ENCODE results near the gene ZNF792.
"Not testable (repeated sequence)": the region's sequence is repeated elsewhere in the genome, so short reads cannot be mapped to it uniquely, and the experiment has no call there.

ZNF792 gene

DNA sequence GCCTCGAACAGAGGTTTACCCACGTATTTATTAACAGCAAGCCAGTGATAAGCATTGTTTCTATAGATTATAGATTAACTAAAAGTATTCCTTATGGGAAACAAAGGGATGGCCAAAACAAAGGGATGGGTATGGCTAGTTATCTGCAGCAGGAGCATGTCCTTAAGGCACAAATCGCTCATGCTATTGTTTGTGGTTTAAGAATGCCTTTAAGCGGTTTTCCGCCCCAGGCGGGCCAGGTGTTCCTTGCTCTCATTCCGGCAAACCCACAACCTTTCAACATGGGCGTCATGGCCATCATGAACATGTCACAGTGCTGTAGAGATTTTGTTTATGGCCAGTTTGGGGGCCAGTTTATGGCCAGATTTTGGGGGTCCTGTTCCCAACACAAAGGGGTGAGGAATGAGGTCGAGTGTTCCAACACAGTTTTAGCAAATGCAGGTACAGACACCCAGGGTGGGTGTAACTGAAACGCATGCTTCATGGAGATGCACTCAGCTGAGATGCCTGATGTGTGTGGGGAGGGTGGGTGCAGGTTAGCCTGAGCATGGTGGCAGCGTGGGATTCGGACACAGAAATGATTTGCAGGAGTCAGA, 6.3 kb upstream of the ZNF792 start:
- not testable (repeated sequence) for DNase-seq

DNA sequence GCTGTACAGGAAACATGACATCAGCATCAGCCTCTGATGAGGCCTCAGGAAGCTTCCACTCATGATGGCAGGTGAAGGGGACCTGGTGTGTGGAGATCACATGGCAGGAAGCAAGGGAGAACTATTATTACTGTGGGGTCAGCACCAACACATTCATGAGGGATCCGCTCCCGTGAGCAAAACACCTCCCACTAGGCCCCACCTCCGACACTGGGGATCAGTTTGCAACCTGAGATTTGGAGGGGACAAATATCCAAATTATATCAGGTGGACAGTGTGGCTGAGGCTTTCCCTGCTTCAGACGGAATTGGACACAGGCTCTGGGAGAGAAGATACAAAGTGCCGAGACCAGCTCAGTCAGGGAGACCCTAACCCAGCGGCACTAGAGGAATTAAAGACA, 5.7 kb upstream of the ZNF792 start:
- DNase-seq = no peak

DNA sequence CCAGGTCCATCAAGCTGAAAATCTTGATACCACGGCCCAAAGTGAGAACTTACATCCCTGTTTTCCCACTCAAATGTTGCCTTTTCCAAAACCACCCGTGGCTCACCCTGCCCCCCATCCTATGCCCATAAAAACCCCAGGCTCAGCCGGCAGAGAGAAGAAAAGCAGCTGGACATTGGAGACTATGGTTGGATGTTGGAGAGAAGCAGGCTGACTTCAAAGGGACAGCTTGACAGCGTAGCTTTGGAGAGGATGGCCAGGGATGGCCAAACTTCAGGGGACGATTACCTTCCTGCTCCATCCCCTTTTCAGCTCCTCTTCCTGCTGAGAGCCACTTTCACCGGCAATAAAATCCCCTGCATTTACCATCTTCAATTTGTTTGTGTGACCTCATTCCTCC, 3.5 kb upstream of the ZNF792 start:
- DNase-seq = no peak

DNA sequence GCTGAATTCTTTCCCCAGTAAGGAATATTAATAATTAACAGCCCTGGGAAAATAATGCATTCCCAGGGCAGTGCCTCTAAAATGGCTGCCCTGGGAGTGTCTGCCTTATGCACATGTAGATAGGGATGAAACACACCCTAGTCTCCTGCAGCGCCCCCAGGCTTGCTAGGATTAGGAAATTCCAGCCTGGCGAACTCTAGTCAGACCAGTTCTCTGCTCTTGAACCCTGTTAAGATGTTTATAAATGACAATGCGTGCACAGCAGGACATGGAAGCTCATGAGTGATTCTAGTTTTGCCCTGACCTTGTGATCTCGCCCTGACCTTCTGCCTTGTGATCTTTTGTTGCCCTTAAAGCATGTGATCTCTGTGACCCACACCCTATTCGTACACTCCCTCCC, 1.5 kb upstream of the ZNF792 start:
- DNase-seq = not testable (repeated sequence)

DNA sequence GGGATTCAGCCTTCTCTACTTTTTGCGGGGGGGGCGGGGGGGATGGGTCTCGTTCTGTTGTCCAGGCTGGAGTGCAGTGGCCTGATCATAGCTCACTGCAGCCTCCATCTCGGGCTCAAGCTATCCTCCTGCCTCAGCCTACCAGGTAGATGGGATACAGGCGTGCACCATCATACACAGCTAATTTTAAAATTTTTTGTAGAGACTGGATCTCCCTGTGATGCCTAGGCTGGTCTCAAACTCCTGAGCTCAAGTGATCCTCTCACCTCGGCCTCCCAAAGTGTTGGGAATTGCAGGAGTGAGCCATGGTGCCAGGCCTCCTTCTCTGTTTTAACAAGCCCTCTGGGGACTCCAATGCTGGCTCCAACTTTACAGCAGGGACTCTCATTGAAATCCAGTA, 569 bp upstream of the ZNF792 start:
- DNase-seq = no peak

DNA sequence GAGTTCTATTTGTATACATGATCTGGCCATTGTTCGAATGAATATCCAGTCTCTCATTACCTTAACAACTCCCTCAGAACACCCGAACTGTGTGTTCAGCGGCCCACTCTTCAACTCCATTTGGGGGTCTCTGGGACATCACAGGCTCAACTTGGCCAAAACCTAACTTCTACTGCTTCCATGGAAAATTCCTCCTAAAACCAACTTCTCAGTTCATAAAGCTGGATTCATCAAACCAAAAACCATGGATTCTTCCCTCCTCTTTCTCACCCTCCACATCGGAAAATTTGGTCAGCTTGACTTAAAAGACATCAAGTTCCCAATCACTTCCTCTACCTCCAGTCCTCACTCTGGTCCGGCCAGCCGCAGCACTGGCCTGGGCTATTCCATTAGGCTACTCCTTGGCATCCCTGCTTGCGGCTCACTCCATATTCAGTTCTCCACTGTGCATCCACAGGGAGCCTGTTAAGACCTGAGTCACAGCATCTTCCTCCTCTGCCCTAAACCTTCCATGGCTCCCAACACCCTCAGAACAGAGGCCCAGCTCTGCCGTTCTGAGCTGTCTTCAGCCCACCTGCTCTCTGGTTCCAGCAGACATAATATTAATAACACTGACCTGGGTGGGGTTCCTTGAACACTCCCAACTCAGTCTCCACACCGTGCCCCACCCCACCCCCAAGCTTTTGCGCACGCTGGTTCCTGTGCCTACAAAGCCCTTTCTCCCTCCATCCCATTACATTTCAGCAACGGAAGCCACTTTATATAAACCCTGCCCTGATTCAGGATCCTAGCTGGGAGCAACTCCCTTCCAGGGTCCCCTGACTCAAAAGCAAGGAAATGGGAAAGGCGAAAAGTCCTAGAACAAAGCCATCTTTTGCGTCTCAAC, 1.1 kb downstream of the ZNF792 start:
- DNase-seq = peak in 2 of 14 donors; percentile 6 to 27

DNA sequence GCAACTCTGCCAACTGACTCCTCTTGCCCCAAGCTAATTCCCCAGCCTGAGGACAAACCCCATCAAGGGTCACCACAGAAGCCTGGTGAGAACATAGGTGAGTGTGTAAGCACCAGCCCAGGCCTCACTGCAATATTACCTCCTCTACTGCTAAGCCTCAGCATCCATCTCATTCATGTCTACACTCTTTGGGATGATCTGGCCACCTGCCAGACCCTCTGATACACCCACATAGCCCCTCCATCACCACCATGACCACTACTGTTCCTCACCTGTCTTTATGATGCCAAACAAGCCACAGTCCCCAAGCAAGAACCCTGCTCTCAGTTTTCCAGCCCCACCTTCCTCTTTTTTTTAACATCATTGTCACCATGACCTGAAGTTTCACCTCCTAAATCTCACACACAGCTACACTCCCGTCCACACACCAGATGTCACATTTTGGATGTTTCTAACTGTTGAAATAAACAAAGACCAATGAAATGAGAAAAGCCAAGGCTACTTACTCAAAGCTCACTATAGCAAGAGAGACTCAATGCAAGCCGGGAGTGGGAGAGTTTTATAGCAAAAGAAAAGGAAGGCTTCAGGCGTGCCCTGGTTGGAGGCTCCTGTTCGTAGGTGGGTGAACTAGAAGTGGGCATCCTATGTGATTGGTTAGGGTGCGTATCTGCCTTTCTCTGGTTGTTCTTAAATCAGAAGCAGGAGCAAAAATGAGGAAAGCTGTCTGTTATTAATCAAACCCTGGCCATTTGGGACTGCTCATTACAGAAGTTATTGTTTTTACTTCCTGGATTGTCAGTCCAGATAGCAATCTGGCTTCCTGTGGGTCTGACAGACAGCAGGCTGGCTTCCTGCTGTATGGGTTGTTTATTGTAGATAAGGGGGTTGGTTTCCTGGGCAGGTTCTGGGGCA, 2.0 kb downstream of the ZNF792 start:
- DNase-seq = no peak

DNA sequence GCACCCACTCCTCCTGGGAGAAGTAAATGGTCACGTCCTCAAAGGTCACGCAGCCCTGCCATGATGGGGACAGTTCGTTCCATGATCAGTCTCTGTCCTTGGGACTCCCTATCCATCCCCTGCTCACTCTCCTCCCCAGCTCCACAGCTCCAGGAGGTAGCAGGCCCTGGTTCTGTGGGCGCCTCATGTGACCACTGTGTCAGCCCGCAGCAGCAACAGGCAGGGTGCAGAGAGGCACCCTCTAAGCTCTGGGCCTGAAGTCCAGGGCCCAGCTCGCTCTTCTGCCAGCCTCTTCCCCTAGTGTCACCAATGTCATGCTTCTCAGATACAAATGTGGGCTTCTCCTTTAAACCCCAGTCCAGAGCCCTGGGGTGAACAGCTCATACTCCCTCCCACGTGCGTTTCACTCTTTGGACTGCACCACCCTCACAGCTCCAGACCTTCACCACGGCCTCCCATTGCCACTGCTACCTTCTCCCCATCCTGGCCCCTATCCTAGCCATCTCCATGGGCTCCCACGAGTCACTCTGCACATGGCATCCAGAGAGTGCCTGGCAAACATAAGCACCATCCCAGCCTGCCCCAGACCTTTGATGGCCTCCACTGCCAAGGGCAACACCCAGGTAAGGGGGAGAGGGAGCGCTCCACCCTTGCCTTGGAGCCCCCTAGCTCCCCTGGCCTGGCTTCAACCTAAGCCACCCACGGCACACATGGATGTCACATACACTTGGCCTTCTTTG, 2.9 kb downstream of the ZNF792 start:
- no peak for DNase-seq

DNA sequence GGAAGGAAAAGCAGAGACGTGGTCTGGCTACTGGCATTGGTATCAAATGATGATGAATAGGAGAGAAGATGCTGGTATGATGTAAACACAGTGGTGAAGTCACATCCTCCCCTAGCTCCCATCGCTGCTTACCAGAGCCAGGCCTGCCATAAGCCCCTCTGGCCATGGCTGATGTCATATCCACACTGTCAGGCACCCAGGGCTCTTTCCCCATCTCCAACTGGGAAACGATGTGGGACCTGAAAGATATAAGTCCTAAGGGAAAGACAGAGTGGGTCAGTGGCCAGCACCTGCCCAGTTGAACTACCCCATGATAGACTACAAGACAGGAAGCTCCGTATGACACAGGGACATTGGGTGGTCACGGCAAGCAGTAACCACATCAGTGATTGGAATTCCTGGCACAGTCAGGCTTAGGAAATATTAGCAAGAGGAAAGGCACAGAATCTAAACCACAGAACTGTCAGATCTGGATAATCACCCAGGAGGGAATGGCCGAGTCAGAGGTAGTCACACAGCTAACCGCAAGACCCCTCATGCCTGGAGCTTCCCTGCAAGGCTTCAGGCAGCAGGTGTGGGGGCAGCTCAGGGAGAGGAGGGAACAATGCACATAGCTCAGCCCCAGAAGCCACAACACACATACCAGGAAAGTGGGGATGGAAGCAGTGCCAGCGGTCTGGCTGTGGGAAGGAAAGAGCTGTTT, 3.8 kb downstream of the ZNF792 start:
- DNase-seq = no peak

DNA sequence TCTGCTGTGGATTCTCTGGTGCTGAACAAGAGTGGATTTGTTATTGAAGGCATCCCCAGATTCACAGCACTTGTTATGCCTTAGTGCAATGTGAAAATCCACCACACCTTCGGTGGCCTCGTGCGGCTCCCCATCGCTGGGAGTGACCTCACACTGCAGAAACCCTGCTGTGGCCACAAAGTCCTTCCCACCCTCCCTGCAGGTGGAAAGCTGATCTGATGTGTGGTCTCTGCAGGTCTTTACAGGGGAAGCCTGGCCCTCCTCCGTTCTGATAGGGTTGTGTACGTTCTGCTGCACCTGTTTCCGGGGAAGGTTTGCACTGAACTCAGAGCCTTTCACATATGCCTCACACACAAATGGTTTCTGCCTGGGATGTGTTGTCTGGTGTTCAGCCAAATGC, 5.0 kb downstream of the ZNF792 start:
- DNase-seq = no peak

DNA sequence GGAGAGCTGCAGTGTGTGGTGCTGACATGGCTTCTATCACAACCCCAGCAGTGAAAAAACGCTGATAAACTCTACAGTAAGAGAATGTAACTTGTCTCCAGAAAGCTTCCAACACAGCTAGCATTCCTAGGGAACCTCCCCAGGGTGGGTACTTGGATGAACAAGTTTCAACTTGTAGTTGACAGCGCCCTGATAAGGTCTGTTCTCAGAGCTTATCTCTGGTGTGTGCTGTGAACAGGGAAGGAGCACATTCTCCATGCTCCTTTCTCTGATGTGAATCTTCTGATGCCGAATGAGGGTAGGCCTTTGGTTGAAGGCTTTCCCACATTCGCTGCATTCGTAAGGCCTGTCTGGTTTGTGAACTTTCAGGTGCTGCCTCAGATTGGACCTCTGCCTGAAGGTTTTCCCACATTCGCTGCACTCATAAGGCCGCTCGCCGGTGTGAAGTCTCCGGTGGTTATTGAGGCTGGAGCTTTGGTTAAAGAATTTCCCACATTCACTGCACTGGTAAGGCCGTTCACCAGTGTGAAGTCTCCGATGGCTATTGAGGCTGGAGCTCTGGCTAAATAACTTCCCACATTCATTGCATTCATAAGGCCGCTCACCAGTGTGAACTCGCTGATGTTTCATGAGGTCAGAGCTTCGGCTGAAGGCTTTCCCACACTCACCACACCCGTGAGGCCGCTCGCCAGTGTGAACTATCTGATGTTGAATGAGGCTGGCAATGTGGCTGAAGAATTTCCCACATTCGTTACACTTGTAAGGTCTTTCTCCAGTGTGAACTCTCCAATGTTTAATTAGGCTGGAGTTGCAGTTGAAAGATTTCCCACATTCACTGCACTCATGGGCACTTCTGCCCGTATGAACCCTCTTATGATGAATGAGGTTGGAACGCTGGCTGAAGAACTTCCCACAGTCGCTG, 5.9 kb downstream of the ZNF792 start:
- no peak for DNase-seq

DNA sequence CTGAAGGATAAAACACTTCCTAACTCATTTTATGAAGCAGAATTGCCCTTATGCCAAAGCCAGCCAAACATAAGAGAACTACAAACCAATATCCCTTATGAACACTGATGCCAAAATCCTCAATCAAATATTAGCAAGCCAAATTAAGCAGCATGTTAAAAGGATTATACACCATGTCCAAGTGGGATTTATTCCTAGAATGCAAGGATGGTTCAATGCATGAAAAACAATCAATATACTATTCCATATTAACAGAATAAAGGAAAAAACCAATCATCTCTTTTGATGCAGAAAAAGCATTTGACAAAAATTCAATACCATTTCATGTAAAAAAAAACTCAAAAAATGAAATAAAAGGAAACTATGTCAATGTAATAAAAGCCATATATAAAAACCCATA, 10.9 kb downstream of the ZNF792 start:
- DNase-seq = no peak

DNA sequence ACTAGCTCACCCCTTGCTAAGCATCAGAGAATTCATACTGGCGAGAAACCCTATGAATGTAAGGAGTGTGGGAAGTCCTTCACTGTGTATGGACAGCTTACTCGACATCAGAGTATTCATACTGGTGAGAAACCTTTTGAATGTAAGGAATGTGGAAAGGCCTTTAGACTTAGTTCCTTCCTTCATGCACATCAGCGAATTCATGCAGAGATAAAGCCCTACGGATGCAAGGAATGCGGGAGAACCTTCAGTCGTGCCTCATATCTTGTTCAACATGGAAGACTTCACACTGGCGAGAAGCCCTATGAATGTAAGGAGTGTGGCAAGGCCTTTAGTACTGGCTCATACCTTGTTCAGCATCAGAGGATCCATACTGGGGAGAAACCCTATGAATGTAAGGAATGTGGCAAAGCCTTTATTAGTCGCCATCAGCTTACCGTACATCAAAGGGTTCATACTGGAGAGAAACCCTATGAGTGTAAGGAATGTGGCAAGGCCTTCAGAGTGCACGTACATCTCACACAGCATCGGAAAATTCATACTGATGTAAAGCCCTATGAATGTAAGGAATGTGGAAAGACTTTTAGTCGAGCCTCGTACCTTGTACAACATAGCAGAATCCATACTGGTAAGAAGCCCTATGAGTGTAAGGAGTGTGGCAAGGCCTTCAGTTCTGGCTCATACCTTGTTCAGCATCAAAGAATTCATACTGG, 20.0 kb downstream of the ZNF792 start:
- DNase-seq = no peak

DNA sequence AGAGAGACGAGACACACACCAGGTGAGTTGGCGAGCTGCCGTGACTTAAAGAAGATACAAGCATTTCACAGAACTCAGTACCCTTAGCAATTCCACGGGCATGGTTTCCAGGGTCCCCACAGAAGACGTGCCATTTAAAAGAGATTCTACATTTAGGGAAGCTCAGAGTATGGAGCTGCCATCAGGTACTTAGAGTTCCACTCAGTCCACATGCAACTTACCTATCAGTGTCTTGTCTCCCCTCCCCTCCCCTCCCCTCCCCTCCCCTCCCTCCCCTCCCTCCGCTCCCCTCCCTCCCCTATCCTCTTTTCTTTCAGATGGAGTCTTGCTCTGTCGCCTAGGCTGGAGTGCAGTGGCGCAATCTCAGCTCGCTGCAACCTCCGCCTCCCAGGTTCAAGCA, 25.1 kb downstream of the ZNF792 start:
- DNase-seq = no peak

DNA sequence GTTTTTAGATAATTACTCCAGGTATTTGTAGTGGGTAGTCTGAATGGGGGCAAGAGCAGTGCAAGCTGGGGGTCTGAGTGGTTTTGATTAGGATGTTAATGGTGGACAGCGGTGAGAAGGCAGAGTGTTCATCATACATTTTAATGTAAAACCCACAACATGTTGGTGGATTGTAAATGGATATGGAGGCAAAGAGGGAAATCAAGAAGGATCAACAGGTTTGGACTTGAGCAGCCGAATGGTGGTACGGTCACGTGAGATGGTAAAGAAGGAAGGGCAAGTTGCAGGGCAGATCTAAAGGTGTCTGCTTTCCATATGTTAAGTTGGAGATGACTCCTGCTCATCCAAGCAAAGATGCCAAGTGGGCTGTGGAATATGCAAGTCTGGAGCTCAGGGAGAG, 27.8 kb downstream of the ZNF792 start:
- DNase-seq = no peak

DNA sequence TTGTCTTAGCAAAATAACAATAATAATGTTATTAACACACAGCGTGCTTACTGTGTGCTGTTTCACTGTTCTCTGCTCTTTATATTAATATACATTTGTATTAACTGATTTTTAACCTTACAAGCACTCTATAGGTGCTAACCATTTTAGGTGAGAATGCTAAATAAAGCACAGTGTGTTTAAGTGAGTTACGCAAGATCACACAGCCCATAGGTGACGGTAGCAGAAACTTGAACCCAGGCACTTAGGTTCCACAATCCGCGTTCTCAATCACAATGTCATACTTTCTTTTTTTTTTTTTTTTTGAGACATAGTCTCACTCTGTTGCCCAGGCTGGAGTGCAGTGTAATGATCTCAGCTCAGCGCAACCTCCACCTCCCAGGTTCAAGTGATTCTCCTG, 31.5 kb downstream of the ZNF792 start:
- no peak for DNase-seq

DNA sequence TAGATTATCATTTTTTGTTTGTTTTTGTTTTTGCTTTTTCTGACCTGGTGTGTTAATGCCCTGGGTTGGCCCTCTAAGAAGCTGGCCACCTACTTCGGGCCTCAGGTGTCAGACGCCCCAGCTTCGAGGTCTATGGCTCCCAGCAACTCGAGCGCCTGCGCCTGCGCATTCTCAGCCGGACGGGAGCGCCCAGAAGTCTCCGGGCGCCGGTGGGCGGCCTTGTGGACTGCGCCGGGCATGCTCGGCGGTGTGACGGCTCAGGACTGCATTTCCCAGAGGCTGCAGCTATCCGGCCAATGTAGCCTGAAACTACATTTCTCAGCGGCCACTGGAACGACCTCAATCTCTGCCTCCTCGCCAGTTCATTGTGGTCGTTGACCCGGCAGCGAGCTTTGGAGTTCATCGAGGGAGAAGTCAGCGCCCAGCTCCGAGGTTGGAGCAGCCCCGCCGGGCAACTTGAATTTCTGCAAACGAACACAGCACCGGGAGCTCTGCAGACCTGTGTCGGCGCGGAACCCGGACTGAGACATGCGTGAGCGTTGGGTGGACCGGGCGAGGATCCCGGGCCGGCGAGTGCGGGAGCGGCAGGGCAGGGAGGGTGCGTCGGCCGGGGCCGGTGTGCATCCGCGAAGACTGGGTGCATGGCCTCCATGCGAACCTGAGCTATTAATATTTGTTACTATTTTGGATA, 37.2 kb downstream of the ZNF792 start, which contains the start of gene ZNF30:
ZNF30 (plus strand) TSS at position 219 of the 691 bp plus-strand sequence. CDS start 3,045 bp downstream, outside the sequence.
- peak; percentile 23 to 93 (median 84) for DNase-seq

DNA sequence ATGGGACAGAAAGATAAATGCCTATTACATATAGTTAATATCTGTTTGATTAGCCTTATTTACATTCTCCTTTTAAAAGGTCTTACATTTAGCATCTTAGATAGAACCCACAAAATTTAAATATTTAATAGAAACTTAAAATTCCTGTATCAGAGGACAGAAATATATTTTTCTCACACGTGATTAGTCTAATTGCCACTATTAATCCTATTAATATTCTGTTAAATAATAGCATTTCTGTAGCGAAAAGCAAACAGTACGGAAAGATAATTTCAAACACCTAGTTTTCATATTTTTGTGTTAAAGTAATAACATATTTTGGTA, 37.7 kb downstream of the ZNF792 start:
- DNase-seq = no peak

DNA sequence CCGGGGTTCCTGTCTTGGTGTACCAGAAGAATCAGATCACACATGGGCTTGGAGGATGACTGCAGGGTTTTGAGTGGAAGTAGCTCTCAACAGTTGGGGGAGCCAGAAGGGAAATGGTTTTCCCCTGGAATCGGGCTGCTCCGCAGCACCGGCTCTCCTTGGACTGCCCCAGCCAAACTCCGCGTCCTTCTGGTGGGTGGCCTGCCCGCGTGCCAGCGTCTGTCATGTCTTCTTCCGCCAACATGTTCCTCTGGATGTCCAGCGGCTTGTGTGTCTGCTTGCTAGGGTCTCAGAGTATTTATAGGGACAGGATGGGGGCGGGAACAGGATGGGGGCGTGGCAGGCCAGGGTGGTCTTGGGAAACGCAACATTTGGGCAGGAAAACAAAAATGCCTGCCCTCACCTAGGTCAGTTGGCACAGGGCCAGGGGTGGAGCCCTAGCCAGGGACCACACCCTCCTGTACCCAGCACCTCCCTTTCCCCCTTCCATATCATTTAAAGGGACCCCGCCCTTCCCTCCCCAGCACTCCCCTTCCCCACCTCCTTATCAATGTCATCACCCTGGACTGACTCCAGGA, 38.7 kb downstream of the ZNF792 start:
- DNase-seq = no peak

Data from C1 segment of cervical spinal cord (tissue), 14 donors.